Forelimb muscle (tissue), 1 donor: Measurements from ENCODE around the gene FRAS1. TPM values are rescaled to one million over a fixed set of nuclear protein-coding genes. Genes with fewer than 3 reads are reported as not detected.

Experiments used
- DNase-seq: peaks from one replicate; pipeline ENCODE4 v3.0.0-alpha.2; 2013; ENCODE audit warnings: low read depth
- polyA plus RNA-seq: library from polyadenylated mRNA; unstranded; fragments of 120-200 nt; gene quantifications from one replicate; pipeline ENCODE4 v1.2.1, GENCODE V29; 2013; ENCODE audit not compliant: insufficient read length

Gene FRAS1
- polyA plus RNA-seq, 1 donor = 5.0 TPM

- DNase-seq = no peak
These were observed 514.7 kb downstream of the FRAS1 start for GRCh38 chr4:78571804-78572203.

- no peak for DNase-seq
These were observed 521.7 kb downstream of the FRAS1 start for GRCh38 chr4:78578674-78579425.

GRCh38 chr4:78581618-78582017 lies 524.5 kb downstream of the FRAS1 start:
- no peak for DNase-seq

- no peak for DNase-seq
These were observed 527.9 kb downstream of the FRAS1 start for GRCh38 chr4:78584863-78585547.

GRCh38 chr4:78585633-78586032 lies 528.5 kb downstream of the FRAS1 start:
- no peak for DNase-seq

GRCh38 chr4:78588894-78589545 lies 531.9 kb downstream of the FRAS1 start:
- DNase-seq = no peak

- no peak for DNase-seq
These were observed 534.3 kb downstream of the FRAS1 start for GRCh38 chr4:78591404-78591803.

GRCh38 chr4:78592088-78592783 lies 535.1 kb downstream of the FRAS1 start:
- no peak for DNase-seq

Other genes with a start within 250 kb of the FRAS1 start
- gene CNOT6L, start 238.0 kb upstream of the FRAS1 start, polyA plus RNA-seq = 32.3 TPM
- 64.3 TPM for gene MRPL1, start 194.5 kb upstream of the FRAS1 start, polyA plus RNA-seq